T follicular helper cell (primary cell): ENCODE measurements around the gene KLHL30.

Experiments
- DNase-seq: peaks from one replicate; pipeline ENCODE4 v3.0.0-alpha.2; 2020; ENCODE audit warnings: low read depth
- total RNA-seq, 2 experiments: gene quantifications; one replicate each; lab custom pipeline; 2026; lab: John Stamatoyannopoulos, UW

Gene KLHL30, protein sequence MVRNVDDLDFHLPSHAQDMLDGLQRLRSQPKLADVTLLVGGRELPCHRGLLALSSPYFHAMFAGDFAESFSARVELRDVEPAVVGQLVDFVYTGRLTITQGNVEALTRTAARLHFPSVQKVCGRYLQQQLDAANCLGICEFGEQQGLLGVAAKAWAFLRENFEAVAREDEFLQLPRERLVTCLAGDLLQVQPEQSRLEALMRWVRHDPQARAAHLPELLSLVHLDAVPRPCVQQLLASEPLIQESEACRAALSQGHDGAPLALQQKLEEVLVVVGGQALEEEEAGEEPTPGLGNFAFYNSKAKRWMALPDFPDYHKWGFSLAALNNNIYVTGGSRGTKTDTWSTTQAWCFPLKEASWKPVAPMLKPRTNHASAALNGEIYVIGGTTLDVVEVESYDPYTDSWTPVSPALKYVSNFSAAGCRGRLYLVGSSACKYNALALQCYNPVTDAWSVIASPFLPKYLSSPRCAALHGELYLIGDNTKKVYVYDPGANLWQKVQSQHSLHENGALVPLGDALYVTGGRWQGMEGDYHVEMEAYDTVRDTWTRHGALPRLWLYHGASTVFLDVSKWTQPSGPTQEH
- total RNA-seq = 0 to 0.04 reads per million in 2 experiments

DNA sequence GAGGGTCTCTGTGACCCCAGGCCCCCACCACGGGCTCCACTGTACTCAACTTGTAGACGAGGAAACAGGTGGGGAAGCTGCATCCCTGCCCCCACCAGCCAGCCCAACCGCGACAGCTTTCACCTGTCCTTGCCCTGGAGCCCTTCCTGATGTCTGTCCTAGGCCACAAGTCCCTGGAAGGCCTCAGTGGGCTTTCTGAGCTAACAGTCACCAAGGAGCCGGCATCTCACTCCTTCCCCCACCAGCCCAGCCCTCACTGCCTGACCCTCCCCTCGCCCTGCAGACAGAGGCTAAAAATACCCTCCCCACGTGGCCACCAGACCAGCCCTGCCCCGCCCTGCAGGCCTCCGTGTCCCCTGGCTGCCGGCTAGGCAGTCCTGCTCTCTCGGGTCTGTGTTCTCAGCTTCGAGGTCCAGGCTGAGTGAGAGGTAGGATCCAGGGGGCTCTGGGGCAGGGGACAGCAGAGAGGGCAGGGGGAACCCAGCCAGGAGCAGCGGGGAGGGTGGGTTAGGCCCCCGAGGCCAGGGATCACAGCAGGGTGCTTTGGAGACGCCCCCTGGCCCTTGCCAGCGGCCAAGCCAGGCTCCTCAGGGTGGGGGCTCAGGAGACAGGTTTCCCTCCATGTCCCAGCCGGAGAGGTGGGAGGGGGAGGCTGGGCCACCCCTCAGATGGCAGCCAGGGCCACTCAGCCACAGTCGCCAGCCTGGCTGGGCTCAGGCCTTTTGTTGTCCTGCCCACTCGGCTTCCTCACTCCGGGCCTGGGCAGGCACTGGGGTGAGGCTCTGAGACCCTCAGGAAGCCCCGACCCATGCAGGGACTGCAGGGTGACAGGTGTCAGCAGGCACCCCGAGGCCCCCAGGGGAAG is at the start of gene KLHL30:
TSS of gene KLHL30 (plus strand) at position 338 of the 865 bp plus-strand sequence. CDS start 2,087 bp downstream, outside the sequence.
- DNase-seq = no peak

DNA sequence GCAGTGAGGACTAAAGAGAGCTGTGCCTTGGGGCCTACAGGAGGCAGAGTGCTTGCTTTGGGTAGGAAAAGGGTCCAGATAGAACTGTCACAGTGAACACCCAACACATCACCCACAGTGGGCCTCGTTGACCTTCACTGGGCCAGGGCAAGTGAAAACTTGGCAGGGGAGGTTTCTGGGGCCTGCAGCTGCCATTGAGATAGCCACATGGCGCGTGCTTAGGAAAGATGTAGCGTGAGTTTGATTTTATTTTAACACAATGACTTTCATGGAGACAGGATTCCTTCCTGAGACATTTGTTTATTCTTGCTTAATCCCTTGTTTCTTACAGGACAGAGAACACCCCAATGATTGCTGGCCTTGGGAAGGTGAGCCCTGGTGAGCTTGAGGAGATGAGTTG is 47.6 kb upstream of the KLHL30 start:
- DNase-seq = no peak

DNA sequence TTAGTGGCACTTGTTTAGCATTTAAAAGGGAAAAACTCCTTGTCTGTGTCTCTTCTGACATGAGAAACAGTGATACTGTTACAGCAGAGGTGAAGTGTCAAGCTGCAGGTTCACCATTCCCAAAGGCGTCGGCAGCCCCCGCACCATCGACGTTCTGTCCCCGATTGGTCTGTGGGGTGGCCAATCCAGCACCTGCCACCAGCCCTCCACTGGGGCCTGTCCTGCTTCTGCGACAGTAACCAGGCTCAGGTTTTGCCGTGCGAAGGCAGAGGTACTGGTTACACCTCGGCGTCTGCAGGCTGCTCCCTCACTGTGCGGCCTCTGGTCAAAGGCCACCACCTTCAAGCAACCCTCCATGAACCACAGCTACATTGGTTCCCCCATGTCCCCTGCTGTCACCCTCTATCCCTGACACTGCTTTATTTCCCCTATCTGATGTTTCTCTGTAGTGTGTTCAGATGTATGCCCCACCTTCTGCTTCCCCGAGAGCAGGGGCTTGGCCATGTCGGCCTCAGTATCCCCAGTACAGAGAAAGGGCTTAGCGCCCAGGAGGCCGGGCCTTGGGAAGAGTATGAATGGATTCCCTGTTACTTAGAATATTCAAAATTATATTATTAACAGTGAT is 46.9 kb upstream of the KLHL30 start:
- DNase-seq = no peak

DNA sequence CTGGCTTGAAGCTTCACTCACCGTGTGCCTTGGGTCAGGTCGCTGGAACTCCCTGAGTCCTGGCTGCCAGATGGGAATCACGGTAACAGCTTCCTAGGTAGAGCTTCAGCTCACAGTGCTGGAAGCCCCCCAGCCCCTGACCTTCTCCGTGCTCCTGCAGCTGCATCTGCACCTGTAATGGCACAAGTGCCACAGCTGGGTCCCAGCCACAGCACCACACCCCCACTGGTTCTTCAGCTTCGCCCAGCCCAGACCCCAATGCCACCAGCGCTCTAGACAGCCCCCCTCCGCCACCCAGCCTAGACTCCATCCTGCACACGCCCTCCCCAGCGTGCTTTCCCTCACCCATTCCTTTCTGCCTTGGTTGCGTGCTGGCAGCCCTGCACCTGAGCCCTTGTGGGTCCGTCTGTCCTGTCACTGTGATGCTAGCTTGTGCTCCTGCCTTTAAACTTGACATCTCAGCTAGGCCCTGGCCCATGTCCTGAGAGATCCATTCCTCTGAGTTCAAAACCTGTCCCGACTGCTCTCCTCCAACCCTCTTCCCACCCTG is 45.9 kb upstream of the KLHL30 start:
- DNase-seq = no peak

DNA sequence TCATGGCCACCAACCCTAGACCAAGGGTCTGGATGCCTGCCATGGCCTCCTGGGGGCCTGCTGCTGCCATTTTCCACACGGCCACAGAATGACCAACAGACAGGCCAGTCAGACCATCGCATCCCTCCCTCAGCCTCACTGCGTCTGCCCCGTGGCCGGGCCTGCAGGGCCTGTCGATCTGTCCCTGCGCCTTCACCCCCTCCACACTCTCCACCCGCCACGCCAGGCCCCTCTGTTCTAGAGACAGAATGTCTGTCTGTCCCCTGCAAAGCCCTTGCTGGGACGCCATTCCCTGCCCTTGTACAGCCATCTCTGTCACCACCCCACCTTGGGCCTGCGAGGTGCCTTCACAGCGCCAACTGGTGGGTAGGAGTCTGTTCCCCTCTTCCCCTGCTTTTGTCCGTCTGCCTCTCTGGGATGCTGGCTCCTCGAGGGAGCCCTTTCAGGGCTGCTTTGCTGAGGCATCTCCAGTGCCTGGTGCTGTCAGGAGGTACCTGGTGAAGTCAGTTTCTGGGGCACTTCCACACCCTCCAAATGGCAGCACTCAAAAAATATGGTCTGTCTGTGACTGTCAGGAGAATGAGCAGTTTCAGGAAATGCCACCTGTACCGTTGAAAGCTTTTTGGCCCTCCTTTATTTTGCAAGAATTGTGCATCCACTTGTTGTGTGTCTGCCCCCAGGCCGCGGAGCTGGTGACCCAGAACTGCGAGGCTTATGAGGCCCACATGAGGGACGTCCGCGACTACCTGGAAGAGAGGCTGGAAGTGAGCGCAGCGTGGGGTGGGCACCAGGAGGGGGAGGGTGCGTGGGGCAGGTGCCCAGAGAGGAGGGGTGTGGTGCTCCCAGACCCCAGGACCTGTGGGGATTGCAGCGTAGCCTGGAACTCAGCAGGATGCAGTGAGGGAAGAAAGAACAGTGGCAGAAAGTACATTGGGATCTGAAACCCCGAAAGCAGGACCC is 45.0 kb upstream of the KLHL30 start:
- DNase-seq = no peak

DNA sequence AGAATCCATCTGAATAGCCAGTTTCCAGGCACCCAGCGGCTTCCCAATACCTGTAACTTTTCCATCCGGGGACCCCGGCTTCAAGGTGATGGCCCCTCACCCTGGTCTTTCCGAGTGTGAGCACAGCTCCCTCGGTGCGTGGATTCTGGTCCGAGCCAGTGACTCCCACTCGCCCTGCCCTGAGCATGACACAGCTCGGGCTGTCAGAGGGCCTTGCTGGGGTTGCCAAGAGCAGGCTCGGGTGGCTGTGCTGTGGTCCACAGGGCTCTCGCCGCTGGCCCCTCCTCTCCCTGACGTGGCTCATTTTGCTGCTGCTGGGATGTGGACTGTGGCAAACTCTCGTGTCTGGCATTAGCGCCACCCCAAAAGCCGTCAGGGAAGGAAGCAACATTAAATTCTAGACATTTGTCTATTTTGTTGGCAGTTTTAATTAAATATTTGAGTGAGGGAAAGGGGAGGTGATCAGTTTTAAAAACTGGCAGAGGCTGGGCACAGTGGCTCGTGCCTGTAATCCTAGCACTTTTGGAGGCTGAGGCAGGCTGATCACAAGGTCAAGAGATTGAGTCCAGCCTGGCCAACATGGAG is 43.9 kb upstream of the KLHL30 start:
- no peak for DNase-seq

DNA sequence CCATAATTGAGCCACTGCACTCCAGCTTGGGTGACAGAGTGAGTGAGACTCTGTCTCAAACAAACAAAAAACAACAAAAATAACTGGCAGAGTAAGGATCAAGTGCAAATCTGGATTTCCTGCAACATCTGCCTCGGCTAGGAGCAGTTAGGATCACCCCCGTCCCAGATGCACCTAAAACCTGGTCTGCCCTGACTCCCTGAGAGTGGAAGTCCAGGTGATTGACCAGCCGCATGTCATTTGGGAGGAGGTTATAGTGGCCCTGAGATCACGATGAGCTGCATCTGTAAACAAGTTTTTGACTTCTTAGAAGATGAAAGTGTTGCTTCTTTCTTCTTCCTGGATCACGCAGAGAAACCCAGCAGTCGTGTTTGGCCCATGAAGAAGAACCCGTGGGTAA is 43.3 kb upstream of the KLHL30 start:
- DNase-seq = no peak

DNA sequence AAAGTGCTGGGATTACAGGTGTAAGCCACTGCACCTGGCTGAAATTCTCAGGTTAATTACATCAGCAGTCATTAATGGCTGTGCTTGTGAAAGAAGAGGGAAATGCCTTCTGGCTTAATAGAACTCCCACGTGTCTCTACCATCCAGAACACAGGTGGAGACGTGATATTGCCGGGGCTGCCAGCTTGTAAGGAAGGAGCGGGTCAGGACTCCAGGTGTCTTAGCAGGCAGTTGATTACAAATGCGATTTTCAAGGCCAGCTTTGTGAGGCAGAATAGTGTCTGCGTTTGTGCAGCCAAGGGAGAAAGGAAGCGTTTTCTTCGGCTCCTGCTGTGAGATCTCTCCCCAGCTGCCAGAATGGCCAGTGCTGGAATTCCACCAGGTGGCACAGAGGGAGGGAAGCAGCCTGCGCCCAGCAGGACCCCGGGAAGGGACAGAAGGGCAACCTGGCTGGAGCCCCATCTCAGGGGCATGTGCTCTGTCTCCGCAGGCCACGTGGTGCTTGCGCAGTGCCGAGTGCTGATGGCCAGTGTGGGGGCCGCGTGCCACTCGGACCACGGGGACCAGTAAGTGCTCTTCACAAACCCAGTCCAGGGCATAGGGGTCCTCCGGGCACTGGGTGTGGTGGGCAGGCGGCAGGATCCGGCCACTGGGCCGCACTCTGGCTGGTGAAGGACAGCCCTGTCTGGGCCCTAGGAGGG is 42.0 kb upstream of the KLHL30 start:
- no peak for DNase-seq

DNA sequence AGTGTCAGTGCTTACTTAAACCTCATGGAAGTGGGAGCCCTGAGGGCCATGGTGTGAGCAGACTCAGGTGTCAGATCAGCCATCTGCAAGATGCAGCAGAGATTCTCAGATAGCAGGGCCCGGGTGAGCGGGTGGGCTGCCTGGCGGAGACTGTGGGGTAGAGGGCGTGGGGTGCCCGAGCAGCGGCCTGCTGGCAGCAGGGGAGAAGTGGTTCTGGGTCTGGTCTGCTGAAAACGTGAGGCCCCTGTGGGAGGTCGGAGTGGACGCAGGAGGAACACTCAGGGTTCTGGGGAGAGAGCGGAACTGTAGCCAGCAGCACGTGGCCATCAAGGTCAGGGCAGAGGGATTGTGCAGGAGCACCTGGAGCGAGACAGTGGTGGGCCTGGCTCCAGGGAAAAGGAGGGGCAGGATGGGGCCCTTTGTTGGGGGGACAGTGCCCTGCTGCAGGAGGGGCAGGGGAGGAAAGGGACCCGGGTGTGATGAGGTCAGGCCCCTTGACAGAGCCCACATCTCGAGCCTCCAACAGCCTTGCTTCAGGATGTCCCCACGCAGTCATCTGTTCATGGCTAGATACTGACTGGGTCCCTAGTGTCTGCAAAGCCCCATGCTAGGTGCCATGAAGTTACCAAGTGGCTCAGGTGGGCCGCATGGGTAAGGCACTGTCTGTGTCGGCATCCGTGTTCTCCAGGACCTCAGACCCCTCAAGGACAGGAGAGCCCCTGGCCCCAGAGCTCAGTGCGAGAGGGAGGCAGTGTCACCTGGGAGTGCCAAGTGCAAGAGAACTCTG is 41.1 kb upstream of the KLHL30 start:
- no peak for DNase-seq

DNA sequence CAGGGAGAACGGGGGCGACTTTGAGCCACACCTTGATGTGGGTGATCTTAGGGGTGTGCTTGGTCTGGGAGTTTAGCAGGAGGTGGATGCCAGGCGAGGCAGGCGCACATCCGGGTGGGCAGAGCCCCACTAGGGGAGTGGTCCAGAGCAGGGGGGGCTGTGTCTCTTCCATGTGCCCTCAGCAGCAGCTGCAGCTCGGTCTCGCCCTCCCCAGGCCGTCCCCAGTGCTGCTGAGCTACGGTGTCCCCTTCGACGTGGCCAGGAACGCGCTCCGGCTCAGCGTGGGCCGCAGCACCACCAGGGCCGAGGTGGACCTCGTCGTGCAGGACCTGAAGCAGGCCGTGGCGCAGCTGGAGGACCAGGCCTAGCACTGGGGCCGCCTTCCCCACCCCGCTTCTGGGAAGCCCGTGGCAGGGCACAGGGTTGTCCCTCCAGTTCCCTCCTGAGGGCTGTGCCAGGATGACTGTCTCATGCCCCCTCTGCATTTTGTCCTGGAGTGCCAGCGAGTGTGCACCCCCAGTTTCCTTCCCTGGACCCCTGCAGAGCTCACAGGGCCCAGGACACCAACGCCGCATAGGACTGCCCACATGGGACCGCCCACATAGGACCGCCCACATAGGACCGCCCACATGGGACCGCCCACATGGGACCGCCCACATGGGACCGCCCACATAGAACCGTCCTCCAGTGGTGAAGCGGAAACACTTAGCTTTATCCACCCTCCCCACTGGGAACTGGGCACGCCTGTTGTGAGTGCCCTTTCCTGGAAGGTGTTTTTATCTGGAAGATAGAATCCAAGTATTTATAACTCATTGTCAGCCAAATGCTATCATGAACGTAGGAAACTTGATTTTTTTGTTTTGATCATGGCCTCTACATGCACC is 40.2 kb upstream of the KLHL30 start:
- no peak for DNase-seq

DNA sequence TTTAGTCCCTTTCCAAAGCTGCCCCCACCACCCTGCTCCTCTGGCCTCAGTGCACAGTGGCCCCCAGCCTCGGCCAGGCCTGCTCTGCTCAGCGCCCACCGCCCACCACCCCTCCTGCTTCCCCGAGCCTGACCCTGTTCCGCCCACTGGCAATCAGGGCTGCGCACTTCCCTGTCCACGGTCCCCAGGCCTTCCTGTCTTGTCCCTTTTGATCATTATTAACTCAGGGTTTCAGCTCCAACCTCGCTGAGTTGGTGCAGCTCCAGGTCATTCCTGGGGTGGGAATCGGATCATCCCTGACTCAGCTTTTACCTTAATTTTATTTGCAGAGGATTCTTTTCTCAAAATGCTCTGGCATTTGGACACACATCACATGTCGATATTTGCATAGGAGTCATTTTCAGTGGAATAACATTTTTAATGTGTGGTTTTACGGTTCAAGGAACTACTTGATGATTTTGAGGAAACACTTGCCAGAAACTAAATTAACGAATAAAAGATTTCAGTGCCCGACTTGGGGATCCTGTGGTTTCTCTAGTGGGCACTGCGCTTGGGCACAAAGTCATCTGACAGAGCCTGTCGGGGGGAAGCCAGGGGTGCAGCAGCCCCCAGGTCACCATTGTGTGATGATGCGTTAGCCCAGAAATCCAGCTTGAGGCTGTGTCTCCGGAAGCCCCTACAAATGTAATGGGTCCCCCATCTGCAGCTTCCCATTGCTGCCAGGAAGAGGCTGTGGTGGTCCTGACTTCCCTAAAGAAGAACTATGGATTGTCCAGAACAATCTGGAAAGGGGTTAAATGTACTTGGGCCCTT is 39.4 kb upstream of the KLHL30 start:
- no peak for DNase-seq

DNA sequence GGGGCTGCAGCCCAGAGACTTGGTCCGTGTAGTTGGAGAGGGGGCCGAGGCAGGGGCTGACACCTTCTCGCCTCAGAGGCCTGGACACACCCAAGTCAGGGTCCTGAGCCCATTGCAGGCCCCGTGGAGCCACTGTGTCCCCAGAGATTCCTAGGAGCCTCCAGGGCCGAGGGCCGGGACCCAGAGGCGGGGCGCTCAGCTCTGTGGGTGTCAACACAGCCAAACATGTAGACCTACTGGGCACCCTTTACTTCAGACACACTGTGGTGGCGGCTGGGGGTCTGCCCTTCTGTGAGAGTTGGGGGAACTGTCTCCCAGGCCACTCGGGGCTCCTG is 38.8 kb upstream of the KLHL30 start:
- DNase-seq = no peak

DNA sequence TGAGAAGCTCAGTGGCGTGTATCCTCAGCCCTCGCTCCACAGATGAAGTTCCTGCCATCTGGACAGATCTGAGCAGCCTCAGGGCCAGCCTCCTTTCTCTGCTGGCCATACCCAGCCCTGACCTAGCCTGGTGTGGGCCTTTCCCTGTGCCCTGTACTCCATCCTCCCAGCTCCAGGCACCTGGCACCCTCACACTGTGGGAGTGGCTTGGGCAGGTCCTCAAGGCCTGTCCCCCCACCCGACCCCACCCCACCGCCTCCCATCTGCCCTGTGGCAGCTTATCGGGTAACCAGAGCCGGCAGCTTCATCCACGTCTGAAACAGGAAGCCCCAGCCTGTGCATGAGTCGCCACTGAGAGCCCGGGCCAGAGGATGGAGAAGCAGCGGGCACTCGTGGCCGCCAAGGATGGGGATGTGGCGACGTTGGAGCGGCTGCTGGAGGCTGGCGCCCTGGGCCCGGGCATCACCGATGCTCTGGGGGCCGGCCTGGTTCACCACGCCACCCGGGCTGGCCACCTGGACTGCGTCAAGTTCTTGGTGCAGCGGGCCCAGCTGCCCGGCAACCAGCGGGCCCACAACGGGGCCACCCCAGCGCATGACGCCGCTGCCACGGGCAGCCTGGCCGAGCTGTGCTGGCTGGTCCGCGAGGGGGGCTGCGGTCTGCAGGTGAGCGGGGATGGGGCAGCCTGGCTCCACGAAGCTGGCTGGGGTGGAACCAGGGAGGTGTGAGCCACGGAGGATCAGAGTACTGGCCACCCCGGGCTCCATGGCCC is 38.2 kb upstream of the KLHL30 start, which contains the start of gene ESPNL:
TSS of gene ESPNL (plus strand) at position 292 of the 772 bp plus-strand sequence. CDS start at position 372, 80 bp downstream.
- no peak for DNase-seq

DNA sequence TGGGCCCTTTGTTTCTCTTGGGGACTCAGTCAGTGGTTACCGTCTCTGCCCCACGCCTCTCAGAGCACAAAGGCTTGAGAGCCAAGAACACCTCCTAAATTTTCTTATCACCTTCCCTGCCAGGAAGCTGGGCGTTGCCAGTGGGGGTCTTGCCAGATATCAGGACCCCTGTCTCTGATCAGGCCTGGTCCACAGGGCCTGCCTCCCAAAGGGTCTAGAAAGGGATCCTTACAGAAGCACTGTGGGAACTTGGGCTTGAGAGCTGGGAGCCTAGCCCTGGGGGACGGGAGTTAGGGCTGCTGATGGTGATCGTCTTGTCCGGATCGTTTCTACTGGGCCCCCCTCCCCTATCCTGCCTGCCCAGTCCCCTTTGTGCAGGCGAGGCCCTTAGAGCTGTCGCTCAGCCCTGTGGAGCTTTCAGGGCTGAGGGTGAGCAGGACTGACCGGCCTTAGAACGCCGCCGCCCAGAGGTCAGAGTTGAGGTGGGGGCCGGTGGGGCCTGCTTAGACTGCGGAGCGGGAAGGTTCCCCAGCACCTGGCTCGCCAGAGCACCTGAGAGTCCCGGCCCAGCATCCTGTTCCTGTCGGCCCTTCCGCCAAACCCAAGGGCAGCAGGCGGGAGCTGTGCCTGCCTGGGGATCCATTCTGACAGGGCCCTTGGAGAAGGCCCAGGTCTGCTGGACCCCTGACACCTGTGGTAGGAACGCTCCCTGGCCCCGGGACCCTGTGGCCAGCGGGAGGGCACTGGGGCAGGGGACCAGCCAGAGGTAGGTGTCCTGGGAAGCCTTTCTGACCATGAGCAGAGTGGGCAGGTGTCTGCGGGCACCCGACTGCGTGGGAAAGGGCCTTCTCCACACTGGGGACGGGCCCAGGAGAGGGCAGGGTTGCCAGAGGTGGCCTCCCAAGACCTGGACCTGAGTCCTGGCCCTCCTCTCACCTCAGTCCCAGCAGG is 37.4 kb upstream of the KLHL30 start:
- no peak for DNase-seq
